Measurements from ENCODE around the gene SWI5. TPM values are rescaled to one million over a fixed set of nuclear protein-coding genes. Genes with fewer than 3 reads are reported as not detected.
A peak's percentile ranks its signal among the peaks of the same experiment; 100 is the strongest.

Gene SWI5
- total RNA-seq, 1 experiment from 2014 or later, result 22.4 TPM

GRCh38 chr9:128322404-128323211 is 46.5 kb downstream of the SWI5 start, which contains the start of the genes COQ4 and TRUB2:
COQ4 (plus strand) TSS chr9:128322839; CDS start chr9:128322859, 20 bp downstream.
TRUB2 (minus strand) TSS chr9:128322447; CDS start chr9:128322408, 39 bp downstream.
- Histone ChIP-seq H2AFZ (ENCODE audit: low read depth, low read length, poor library complexity, severe bottlenecking) (peak within 1 kb of the TSS; percentile 13), H3K4me1 (ENCODE audit: control insufficient read depth in 1 of 2, insufficient read depth in 2 of 2, low read length in 2 of 2) (peaks cover 8 to 19% of the 10 kb centered on the region in 2 experiments), H3K4me3 (replicated peaks in 1 of 2; ENCODE audit: low read depth in 1 of 2, low read length in 2 of 2) (peak within 1 kb of the TSS; percentile 99 to 100), H3K9me2 (ENCODE audit: insufficient read depth) (no peaks in the 10 kb centered on the region), H3K9me3 (ENCODE audit: control insufficient read depth in 1 of 2, insufficient read depth in 1 of 2, low read depth in 1 of 2, low read length in 2 of 2) (no peaks in the 10 kb centered on the region), H3K9ac (ENCODE audit: low read length) (peak within 1 kb of the TSS; percentile 85), H3K4me2 (ENCODE audit: low read length) (peak within 1 kb of the TSS; percentile 89), H4K20me1 (ENCODE audit: insufficient read depth) (no peaks in the 10 kb centered on the region), H3K79me2 (ENCODE audit: insufficient read depth, low read length) (peaks cover 38% of the 10 kb centered on the region), H3K27ac (ENCODE audit: low read depth, low read length) (peak within 1 kb of the TSS; percentile 93), H3K36me3 (ENCODE audit: control insufficient read depth in 1 of 2, insufficient read depth in 2 of 2, low read length in 2 of 2) (peaks cover 6 to 18% of the 10 kb centered on the region in 2 experiments; a peak in 3 of 4 replicates), H3K27me3 (ENCODE audit: insufficient read depth, low read length) (no peaks in the 10 kb centered on the region)
- DNase-seq (ENCODE audit: low read depth, low spot score), result peak; percentile 92
- intact Hi-C loops (cut with micrococcal nuclease), result loop anchor here (1.0 to 2.0 kb wide), 2 partner anchors 16 to 19 kb away; no protein-coding TSS in a partner anchor
- ChIA-PET CTCF (no interaction called here), POLR2A (interaction anchor here (1.1 kb wide), 1 partner anchor 15 kb away, joined by 5 read pairs; no protein-coding TSS in a partner anchor), RAD21 (ENCODE audit: low non-redundant PET in 1 of 2, low total read pairs in 2 of 2, uncharacterized antibody in 2 of 2, unreplicated experiment in 2 of 2) (no interaction called here)
- ATAC-seq, result peak; percentile 86
- TF ChIP-seq EZH2phosphoT487 (IDR thresholded peaks at IDR 0.05; ENCODE audit: borderline replicate concordance) (no peak), POLR2AphosphoS5 (IDR thresholded peaks at IDR 0.05; ENCODE audit: low read depth, low read length) (peak; percentile 81), TCF7L2 (IDR thresholded peaks at IDR 0.05; ENCODE audit: borderline replicate concordance, extremely low read depth, insufficient read depth, insufficient read length) (peak; percentile 89), POLR2A (IDR thresholded peaks at IDR 0.05; ENCODE audit: borderline replicate concordance, extremely low read depth, insufficient read depth, insufficient read length) (peak; percentile 27), RAD21 (IDR thresholded peaks at IDR 0.05; ENCODE audit: low read depth) (no peak), YY1 (IDR thresholded peaks at IDR 0.05; ENCODE audit: extremely low read depth, insufficient replicate concordance, low read depth, low read length) (peak; percentile 99), ZBTB33 (IDR thresholded peaks at IDR 0.05; ENCODE audit: extremely low read depth, insufficient replicate concordance, low read length) (peak; percentile 40), ZFX (IDR thresholded peaks at IDR 0.05) (peak; percentile 87; the same call in 1 of the 2 replicates)
- BruUV-seq (replicated peaks), result no TSS peak

All from HCT116 (cell line).